CD14-positive monocyte (primary cell): ENCODE data around the gene SKP2. TPM values are rescaled to one million over a fixed set of nuclear protein-coding genes. Genes with fewer than 3 reads are reported as not detected.

Experiments
- DNase-seq, 3 donors: peaks; one replicate each; pipeline ENCODE4 v3.0.0-alpha.2; 2011 to 2022
- H2AFZ ChIP-seq: 2 replicates; pipeline ENCODE4 v1.6.0; 2012; ENCODE audit warnings: mild to moderate bottlenecking, low read depth, low read length, inconsistent platforms; ENCODE audit not compliant: insufficient read depth, poor library complexity, severe bottlenecking
- H3K27ac ChIP-seq, 2 donors: 1 replicate in 1 of 2; 2 replicates in 1 of 2; pipeline ENCODE4 v1.5.1; 2012 to 2013; ENCODE audit warnings: low read length in 2 of 2, control low read depth in 1 of 2, inconsistent platforms in 1 of 2, low read depth in 1 of 2, mild to moderate bottlenecking in 1 of 2
- H3K27me3 ChIP-seq, 2 donors: one replicate each; pipeline versions ENCODE4 v1.6.0 to v1.6.1; 2011 to 2013; ENCODE audit warnings: low read length in 2 of 2; ENCODE audit not compliant: control insufficient read depth in 2 of 2, insufficient read depth in 2 of 2
- H3K36me3 ChIP-seq, 2 donors: replicated peaks in 1 of 2; 1 replicate in 1 of 2; 2 replicates in 1 of 2; pipeline versions ENCODE4 v1.5.1 to v1.6.1; 2012 to 2013; ENCODE audit warnings: low read length in 2 of 2, control low read depth in 1 of 2, inconsistent platforms in 1 of 2, mild to moderate bottlenecking in 1 of 2; ENCODE audit not compliant: insufficient read depth in 2 of 2, control insufficient read depth in 1 of 2
- H3K4me1 ChIP-seq, 2 donors: 1 replicate in 1 of 2; 2 replicates in 1 of 2; pipeline versions ENCODE4 v1.5.1 to v1.6.1; 2012 to 2013; ENCODE audit warnings: low read length in 2 of 2, control low read depth in 1 of 2, inconsistent platforms in 1 of 2, mild to moderate bottlenecking in 1 of 2, moderate library complexity in 1 of 2; ENCODE audit not compliant: insufficient read depth in 2 of 2, control insufficient read depth in 1 of 2
- H3K4me2 ChIP-seq: replicated peaks from 2 replicates; pipeline ENCODE3; 2012; ENCODE audit warnings: low read length, moderate library complexity, mild to moderate bottlenecking; ENCODE audit not compliant: poor library complexity, severe bottlenecking; ENCODE audit errors: extremely low read depth
- H3K4me3 ChIP-seq, 3 experiments: fragments of 200-600 bp in 1 of 3; sonication (generic) in 1 of 3; replicated peaks in 1 of 3; 1 replicate in 2 of 3; 2 replicates in 1 of 3; pipeline ENCODE4 v1.5.1; 2011 to 2013; ENCODE audit warnings: low read length in 3 of 3, mild to moderate bottlenecking in 3 of 3, control low read depth in 2 of 3, low read depth in 2 of 3, inconsistent platforms in 1 of 3, moderate library complexity in 1 of 3
- H3K79me2 ChIP-seq: 2 replicates; pipeline ENCODE4 v1.6.0; 2012; ENCODE audit warnings: mild to moderate bottlenecking, control low read depth, inconsistent platforms, low read length, moderate library complexity; ENCODE audit not compliant: insufficient read depth
- H3K9ac ChIP-seq: 2 replicates; pipeline ENCODE4 v1.6.0; 2017; ENCODE audit warnings: low read length, mild to moderate bottlenecking; ENCODE audit not compliant: insufficient read depth, poor library complexity, severe bottlenecking
- H3K9me3 ChIP-seq, 2 donors: replicated peaks in 1 of 2; 1 replicate in 1 of 2; 2 replicates in 1 of 2; pipeline versions ENCODE4 v1.5.1 to v1.6.1; 2012 to 2013; ENCODE audit warnings: low read length in 2 of 2, control low read depth in 1 of 2; ENCODE audit not compliant: control insufficient read depth in 1 of 2, insufficient read depth in 1 of 2
- H4K20me1 ChIP-seq: 2 replicates; pipeline ENCODE4 v1.6.0; 2012; ENCODE audit warnings: mild to moderate bottlenecking, low read length, control low read depth, moderate library complexity; ENCODE audit not compliant: insufficient read depth
- H3K27ac Mint-ChIP-seq, 7 donors: one replicate each; pipeline ENCODE4 v1.8.0; 2020; ENCODE audit warnings: mild to moderate bottlenecking in 7 of 7, mixed read lengths in 7 of 7, moderate library complexity in 6 of 7, inconsistent platforms in 2 of 7
- H3K27me3 Mint-ChIP-seq, 3 donors: one replicate each; pipeline ENCODE4 v1.8.0; 2021 to 2022; ENCODE audit warnings: low read depth in 3 of 3, mild to moderate bottlenecking in 3 of 3, mixed read lengths in 3 of 3, moderate library complexity in 3 of 3, inconsistent platforms in 1 of 3
- H3K36me3 Mint-ChIP-seq, 2 donors: one replicate each; pipeline ENCODE4 v1.8.0; 2020; ENCODE audit warnings: mixed read lengths in 2 of 2, inconsistent platforms in 1 of 2, mild to moderate bottlenecking in 1 of 2
- H3K4me1 Mint-ChIP-seq: one replicate; pipeline ENCODE4 v1.8.0; 2020; ENCODE audit warnings: mild to moderate bottlenecking, mixed read lengths
- H3K4me3 Mint-ChIP-seq, 2 donors: one replicate each; pipeline ENCODE4 v1.8.0; 2020; ENCODE audit warnings: mild to moderate bottlenecking in 2 of 2, mixed read lengths in 2 of 2, moderate library complexity in 1 of 2
- H3K9me3 Mint-ChIP-seq, 7 donors: one replicate each; pipeline ENCODE4 v1.8.0; 2020 to 2022; ENCODE audit warnings: mixed read lengths in 7 of 7, mild to moderate bottlenecking in 6 of 7, moderate library complexity in 6 of 7, inconsistent platforms in 2 of 7
- WGBS: methylation state at CpG from one replicate; pipeline ENCODE4 v1.1.5; 2013; ENCODE audit warnings: missing lambda C conversion rate; ENCODE audit not compliant: insufficient coverage; 5-methylcytosine and 5-hydroxymethylcytosine counted together
- intact Hi-C, 2 donors: fragments of 100-400 bp; cut with micrococcal nuclease; formaldehyde crosslinking; loops; one replicate each; pipeline versions ENCODE4 v1.15.0 to v1.15.1; 2023
- polyA plus RNA-seq, 3 donors: library from polyadenylated mRNA; depleted of rRNA in 1 of 3; unstranded in 2 of 3; stranded (reverse) in 1 of 3; fragments of 300-500 nt in 2 of 3; fragments of >200 nt in 1 of 3; fragmentation: Illumina TruSeq in 2 of 3; gene quantifications; 1 replicate in 2 of 3; 2 replicates in 1 of 3; pipeline ENCODE4 v1.2.3, GENCODE V29; 2012 to 2021
- TF ChIP-seq, protein P1 (sequence below): fragments of 200-600 bp; IDR thresholded peaks from one replicate; pipeline ENCODE4 v1.8.0; 2022; ENCODE audit warnings: antibody characterized with exemption, mild to moderate bottlenecking

SKP2 gene
- polyA plus RNA-seq, 3 donors: 14.4 to 18.0 (median 15.5) TPM

GRCh38 chr5:36174119-36174518 lies 22.2 kb downstream of the SKP2 start:
- TF ChIP-seq, protein P1, sequence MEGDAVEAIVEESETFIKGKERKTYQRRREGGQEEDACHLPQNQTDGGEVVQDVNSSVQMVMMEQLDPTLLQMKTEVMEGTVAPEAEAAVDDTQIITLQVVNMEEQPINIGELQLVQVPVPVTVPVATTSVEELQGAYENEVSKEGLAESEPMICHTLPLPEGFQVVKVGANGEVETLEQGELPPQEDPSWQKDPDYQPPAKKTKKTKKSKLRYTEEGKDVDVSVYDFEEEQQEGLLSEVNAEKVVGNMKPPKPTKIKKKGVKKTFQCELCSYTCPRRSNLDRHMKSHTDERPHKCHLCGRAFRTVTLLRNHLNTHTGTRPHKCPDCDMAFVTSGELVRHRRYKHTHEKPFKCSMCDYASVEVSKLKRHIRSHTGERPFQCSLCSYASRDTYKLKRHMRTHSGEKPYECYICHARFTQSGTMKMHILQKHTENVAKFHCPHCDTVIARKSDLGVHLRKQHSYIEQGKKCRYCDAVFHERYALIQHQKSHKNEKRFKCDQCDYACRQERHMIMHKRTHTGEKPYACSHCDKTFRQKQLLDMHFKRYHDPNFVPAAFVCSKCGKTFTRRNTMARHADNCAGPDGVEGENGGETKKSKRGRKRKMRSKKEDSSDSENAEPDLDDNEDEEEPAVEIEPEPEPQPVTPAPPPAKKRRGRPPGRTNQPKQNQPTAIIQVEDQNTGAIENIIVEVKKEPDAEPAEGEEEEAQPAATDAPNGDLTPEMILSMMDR: no peak
- Histone ChIP-seq H3K9me3 (no peaks in the 10 kb centered on the region), H3K4me3 (no peak overlapping the region), H4K20me1 (no peaks in the 10 kb centered on the region), H3K9ac (no peak overlapping the region), H3K36me3 (peaks cover 89 to 97% of the 10 kb centered on the region in 2 donors), H3K27ac (no peak overlapping the region), H3K4me2 (no peak overlapping the region), H3K27me3 (no peaks in the 10 kb centered on the region), H2AFZ (no peak overlapping the region), H3K79me2 (no peaks in the 10 kb centered on the region), H3K4me1 (no peaks in the 10 kb centered on the region)
- H3K4me3 Mint-ChIP-seq: no peak overlapping the region
- no peak for DNase-seq
- no peaks in the 10 kb centered on the region for H3K9me3 Mint-ChIP-seq
- H3K27me3 Mint-ChIP-seq: no peaks in the 10 kb centered on the region
- WGBS: no CpG with 5 or more reads among the region's 3 CpGs
- H3K36me3 Mint-ChIP-seq: peaks cover 76 to 88% of the 10 kb centered on the region in 2 donors
- no peaks in the 10 kb centered on the region for H3K4me1 Mint-ChIP-seq
- peak overlapping the region in 1 of 7 donors; percentile 7 for H3K27ac Mint-ChIP-seq
- intact Hi-C loops: no loop called here

DNA sequence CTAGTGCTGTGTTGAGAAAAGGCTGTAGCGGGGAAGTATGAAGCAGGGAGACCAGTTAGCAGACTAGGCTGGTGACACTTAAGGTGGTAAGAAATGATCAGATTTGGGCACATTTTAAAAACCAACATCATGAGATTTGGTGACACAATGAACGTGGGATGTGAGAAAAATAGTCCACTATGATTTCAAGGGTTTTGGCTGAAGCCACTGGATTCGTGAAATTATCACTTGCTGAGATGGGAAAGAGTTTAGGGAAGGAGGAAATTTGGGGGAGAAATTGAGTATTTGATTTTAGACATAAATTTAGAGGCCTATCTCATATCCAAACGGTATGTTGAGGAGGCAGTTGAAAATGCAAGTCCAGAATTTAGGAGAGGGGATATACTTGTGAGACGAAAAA lies 23.1 kb downstream of the SKP2 start:
- 100% methylated on average over 4 of the region's 5 CpGs for whole genome bisulfite sequencing

More for the DNA sequence above, 23.1 kb downstream of the SKP2 start:
- H3K27ac Mint-ChIP-seq: no peak overlapping the region
- intact Hi-C loops: no loop called here
- Histone ChIP-seq H3K9ac (no peak overlapping the region), H2AFZ (no peak overlapping the region), H3K4me1 (no peaks in the 10 kb centered on the region), H3K27me3 (no peaks in the 10 kb centered on the region), H3K79me2 (no peaks in the 10 kb centered on the region), H3K4me2 (no peak overlapping the region), H3K9me3 (no peaks in the 10 kb centered on the region), H3K4me3 (no peak overlapping the region), H4K20me1 (no peaks in the 10 kb centered on the region), H3K36me3 (peaks cover 89 to 97% of the 10 kb centered on the region in 2 donors), H3K27ac (no peak overlapping the region)
- H3K9me3 Mint-ChIP-seq: no peaks in the 10 kb centered on the region
- H3K36me3 Mint-ChIP-seq: peaks cover 76 to 90% of the 10 kb centered on the region in 2 donors
- TF ChIP-seq, protein P1: no peak
- H3K27me3 Mint-ChIP-seq: no peaks in the 10 kb centered on the region
- no peaks in the 10 kb centered on the region for H3K4me1 Mint-ChIP-seq
- H3K4me3 Mint-ChIP-seq: no peak overlapping the region
- DNase-seq: no peak
